CD4-positive, alpha-beta T cell treated with Interleukin-6 at 100 ng/mL for 8 hours (primary cell): ENCODE measurements around the gene COL4A1.

Source experiments
- DNase-seq: peaks from one replicate; pipeline ENCODE4 v3.0.0-alpha.2; 2020; ENCODE audit warnings: mixed read lengths, low spot score

The COL4A1 gene

DNA sequence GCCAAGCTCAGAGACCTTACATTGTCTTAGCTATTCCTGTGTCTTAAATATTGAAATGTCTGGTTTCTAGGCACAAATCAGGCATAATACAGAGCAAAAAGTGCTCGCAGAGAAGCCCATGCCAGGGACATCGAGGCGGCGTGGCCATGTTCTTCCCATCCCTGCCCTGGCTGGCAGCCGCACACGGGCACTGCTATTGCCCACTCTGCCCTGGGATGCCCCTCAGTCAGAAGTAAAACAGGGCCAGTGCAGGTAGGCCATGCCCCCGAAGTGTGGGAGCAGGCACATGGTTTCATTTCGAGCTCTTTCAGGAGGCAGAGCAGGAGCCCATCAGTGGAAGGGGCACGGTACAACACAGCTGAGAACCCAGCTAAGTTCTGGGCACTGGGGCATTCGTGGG is 113.5 kb downstream of the COL4A1 start:
- no peak for DNase-seq

- DNase-seq = no peak
Observed at GRCh38 chr13:110192472-110192871, 114.5 kb downstream of the COL4A1 start.

DNA sequence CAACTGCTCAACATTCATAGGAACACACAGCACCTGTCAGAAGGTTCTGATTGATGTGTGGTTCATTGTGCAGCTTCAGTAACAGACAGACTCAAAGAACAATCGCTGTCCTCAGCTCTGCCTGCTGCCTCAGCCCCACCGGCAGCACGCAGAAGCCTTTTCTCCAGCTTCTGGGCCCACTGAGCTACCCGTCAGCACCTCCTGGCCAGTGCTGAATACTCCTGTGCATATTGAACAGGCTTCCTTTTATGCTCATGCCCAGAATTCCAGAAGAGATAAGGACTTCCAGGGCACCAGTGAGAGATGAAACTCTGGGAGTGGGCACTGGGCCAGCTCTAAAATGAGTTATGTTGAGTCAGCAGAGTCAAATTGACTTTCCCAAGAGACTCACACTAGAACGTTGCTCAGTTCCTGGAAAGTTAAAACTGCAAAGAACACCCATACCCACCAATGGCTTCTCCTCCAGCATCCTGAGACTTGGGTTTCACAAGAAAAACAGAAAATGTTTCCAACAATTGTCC is 119.3 kb downstream of the COL4A1 start:
- DNase-seq = no peak

GRCh38 chr13:110186231-110186855 is 120.6 kb downstream of the COL4A1 start:
- no peak for DNase-seq

DNA sequence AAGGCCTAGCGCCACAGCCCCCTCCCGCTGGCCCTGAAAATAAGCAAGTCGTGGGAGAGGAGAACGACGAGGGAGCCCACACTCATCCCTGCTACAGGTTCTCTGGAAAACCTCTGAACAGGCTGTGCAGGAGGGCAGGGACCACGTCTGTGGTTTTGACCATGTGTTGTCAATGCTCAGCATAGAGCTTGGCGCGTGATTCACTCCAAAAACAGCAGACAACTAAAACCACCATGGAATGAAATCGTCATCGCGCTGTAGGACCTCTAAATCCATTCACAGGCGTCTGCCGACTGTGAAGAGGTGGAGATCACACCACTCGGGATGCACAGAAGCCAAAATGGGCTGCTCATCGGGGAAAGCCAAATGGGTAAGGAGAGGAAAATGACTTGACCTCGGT is 121.3 kb downstream of the COL4A1 start:
- no peak for DNase-seq

- no peak for DNase-seq
Observed at GRCh38 chr13:110183910-110184309, 123.0 kb downstream of the COL4A1 start.

DNA sequence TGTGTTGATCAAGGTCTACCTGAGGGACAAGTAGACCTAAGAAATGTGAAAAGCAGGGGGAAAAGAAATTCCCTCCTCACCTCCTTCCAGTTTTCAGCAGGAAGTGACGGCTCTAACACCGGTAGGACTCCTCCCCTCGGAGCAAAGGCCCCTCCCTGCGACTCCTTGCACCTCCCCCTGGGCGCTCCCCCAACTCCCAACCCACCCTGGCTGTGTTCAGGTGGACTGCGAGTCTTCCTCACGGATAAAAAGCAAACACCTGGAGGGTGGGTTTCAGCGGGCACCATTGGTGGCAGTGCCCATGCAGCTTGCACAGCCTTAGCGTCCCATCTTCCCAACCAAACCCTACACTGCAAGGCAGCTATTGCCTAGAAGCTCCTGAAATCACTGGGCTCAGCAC is 124.5 kb downstream of the COL4A1 start:
- DNase-seq = no peak

DNA sequence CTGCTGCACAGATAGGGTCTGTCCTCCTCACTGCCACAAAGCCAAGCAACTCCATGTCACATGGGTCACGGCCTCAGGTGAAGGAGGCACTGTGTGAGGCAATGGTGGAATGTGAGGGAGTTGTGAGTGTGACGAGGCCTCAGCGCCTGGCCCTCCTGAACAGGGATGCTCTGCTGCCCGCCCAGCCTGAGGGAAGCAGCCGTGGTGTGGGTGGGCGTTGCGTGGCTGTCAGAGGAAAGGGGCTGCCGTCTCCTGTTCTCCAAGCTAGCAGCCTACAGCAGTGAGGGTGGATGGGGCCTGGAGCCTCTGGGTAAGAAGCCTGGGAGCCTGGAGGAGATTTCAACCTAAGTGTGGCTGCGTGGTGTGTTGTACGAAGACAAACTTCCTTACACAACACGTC is 125.0 kb downstream of the COL4A1 start:
- DNase-seq = no peak

DNA sequence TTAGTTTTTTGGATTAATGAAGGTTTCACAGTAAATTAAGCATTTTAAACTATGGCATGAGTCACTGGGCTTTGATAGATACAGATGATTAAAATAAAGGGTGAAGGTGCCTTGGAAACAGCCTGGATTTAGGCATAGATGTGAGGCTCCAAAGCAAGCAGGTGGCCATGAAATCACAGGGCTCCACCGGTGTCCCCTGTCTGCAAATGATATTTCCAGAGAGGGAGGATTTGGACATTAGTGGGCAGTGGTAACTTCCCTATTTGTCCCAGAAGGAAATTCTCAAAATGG is 127.2 kb downstream of the COL4A1 start:
- no peak for DNase-seq

DNA sequence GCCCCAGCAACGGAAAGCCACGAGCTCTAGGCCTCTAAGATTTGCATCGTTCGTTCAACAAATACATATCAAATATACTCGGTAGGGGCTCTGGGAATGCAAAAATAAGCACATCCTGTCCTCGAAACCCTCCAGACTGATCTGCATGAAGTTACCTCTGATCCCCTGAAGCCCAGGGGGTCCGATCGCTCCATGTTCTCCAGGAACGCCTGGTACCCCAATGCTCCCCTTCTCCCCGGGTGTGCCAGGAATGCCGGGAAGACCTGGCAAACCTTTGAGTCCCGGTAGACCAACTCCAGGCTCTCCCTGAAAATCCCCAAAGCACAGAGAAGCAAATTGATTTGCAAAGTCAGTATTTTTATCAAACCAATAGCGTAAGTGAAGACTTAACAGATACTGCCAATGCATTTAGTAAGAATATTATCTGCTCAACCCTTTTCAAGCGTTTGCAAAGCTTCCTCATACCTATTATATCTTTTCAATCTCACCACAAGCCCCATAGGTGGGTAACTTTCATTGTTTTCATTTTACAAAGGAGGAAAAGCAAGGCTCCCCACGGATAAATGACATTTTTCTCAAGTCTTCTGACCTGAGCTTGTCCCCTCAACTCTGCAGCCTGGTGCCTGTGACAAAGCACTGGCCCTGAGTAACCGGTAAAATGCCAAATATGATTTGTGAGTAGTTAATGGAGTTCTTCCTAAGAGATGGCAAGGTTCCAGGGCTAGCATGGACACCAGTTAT is 127.7 kb downstream of the COL4A1 start:
- DNase-seq = no peak

GRCh38 chr13:110177790-110178189 is 129.2 kb downstream of the COL4A1 start:
- DNase-seq = no peak

- DNase-seq = no peak
Observed at GRCh38 chr13:110176431-110176830, 130.5 kb downstream of the COL4A1 start.

- DNase-seq = no peak
Observed at GRCh38 chr13:110173247-110173818, 133.6 kb downstream of the COL4A1 start.

DNA sequence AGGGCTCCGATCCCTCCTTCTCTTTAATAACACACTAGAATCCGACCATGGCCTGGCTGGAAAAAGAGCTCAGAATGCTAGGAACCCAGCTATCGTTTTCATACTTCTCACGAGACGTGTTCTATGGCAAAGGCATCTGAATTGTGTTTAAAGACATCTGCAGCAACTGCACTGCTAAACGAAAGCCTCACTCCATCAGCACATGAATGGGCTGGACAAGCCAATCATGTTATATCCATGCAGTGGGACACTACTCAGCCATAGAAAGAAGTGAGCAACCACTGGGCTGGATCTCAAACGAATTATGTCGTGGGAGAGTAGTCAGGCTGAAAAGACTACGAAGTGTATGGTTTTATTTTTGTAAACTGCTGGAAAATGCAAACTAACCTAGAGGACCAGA is 136.1 kb downstream of the COL4A1 start:
- no peak for DNase-seq

DNA sequence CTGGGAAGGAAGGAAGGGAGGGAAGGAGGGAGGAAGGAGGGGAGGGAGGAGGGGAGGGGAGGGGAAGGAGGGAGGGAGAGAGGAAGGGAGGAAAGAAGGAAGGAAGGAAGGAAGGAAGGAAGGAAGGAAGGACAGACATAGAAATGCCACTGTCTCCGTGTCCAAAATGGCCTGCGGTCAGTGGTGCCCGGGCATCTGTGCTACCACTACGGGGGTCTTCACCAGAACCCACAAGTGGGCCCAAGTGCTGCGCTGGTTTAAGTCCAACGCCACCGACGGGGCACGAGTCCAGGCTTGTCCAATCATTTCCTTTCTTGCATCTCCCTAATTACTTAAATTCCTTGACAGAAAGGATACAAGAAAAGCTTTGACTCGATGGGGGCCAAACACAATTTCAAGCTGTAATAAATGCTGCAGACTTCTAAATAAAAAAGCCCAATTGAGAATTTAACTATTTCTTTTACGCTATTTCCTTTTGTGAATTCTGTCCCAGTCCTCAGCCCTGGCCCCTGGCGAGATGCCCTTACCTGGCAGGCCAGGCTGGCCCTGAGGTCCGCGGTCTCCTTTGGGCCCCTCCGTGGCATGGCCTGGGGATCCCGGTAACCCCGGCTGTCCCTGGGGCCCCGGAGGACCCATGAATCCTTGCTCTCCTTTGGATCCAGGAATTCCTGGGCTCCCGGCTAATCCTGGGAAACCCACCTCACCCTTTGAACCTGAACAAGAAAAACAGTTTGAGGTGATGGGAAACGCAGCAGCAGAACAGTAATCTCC is 136.8 kb downstream of the COL4A1 start:
- DNase-seq = no peak

GRCh38 chr13:110168999-110169933 is 137.7 kb downstream of the COL4A1 start:
- DNase-seq = no peak

- DNase-seq = no peak
Observed at GRCh38 chr13:110166598-110166997, 140.4 kb downstream of the COL4A1 start.

DNA sequence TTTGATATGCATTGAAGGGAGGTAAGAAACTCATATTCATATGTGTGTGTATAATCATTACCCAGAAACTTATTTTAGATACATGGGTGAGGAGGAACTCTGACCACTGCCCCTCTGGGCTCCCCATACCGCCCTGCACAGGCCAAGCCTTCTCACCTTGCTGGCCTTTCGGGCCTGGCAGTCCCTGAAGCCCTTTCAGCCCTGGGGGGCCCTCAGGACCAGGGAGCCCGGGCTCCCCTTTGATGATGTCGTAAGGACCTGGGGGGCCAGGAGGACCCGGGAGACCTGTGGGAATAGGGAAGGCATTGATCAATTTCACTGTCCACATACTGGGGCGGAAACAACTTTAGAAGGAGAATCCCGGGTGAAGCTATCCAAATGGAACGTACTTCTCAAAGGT is 142.3 kb downstream of the COL4A1 start:
- DNase-seq = no peak

- no peak for DNase-seq
Observed at GRCh38 chr13:110162866-110163658, 143.9 kb downstream of the COL4A1 start.

- no peak for DNase-seq
Observed at GRCh38 chr13:110162053-110162452, 144.9 kb downstream of the COL4A1 start.
